ENCODE measurements around the gene FCMR.
"Not testable (repeated sequence)": the region's sequence is repeated elsewhere in the genome, so short reads cannot be mapped to it uniquely, and the experiment has no call there.

The FCMR gene

GRCh38 chr1:206867239-206867638, 54.5 kb downstream of the FCMR start:
- no peak for ATAC-seq

- no peak for ATAC-seq
Measured at GRCh38 chr1:206866062-206866461, 55.7 kb downstream of the FCMR start.

- peak; percentile 48 to 80 for ATAC-seq
Measured at GRCh38 chr1:206864939-206865671, 56.6 kb downstream of the FCMR start, which contains the start of gene IL20. TSS of gene IL20 (plus strand) at chr1:206865623. CDS start at chr1:206865853, 230 bp downstream.

DNA sequence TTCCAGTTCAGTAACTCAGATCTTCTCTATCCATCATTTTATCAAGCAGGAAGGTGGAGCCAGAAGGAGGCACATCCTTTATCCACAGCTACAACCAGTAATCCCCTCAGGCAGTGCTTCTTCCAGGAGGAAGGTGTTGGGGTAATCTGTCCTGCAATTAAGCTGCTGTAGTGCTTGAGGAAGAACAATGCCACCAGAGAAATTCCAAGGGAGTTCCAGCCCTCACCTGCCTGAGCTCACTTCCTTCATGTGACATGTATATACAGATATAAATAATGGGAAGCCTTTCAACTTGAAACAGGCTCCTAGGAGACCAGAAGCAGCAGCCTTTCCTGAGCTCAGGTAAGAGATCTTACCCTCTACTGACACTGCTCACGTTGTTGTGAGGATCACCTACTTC, 58.5 kb downstream of the FCMR start:
- ATAC-seq: no peak

GRCh38 chr1:206860165-206860564, 61.6 kb downstream of the FCMR start:
- no peak for ATAC-seq

DNA sequence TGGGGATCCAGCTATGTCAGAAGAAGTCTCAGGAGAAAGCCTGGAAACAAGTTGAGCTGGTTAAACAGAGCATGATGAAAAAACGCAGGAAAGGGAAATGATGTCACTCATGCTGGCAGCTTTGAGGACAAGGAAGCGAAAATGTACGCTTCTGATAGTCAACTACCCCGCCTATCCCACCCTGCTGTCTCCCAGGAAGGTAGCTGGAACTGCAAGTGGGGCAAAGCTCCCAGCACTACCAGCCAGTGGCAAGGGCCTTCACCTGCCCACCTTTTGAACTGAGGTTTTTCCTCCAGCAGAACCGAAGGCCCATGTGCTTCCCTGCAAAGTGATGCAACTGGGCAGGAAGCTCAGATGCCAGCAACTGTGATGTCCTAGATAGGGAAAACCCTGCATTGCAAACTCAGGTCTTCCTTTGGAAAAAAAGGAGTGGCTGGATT, 62.6 kb downstream of the FCMR start:
- ATAC-seq: no peak

DNA sequence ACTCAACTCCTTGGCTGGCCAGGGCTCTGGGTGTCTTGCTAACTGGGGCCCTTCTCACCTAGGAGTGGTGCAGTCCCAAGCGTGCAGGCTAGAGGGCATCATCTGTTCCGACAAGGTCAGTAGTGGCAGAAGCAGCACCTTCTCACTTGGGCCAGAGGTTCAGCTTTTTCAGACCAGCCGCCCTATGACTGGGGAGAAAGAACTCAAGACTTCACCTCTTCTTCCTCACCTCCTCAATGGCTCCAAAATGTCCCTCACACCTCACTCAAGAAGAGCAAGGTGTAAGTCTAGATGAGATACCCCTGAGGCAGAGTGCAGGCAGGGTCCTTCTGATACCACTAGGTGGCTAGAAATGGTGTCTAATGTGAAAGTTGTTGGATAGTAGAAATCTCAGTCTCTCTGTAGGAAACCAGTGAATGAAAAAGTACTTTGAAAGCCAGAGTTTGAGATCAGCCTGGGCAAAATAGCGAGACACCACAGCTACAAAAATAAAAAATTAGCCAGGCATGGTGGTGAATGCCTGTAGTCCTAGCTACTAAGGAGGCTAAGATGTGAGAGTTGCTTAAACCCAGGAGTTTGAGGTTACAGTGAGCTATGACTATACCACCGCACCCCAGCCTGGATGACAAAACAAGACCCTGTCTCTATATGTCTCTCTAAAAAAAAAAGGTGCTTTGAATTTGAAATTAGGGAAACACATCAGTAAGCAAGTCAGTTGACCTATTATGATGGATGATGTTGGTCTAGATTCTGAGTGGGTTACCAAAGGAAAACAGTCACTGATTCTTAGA, 64.9 kb downstream of the FCMR start:
- peak; percentile 51 to 75 for ATAC-seq

DNA sequence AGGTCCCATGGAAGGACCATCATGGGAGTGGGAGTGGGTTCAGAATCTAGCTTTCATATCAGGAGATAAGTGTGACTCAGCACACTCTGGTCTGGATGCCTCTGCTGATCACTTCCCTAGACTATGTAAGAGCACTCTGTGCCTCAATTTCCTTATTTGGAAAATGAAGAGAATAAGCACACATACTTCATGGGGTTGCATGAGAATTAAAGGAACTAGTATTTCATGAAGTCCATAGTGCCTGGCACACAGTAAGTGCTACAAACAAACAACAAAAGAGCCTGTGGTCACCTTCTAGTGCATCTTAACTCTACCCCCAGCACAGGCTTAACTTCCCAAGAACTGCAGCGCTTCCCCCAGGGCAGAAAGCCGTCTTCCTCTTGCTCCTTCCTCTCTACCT, 65.9 kb downstream of the FCMR start:
- ATAC-seq: no peak

DNA sequence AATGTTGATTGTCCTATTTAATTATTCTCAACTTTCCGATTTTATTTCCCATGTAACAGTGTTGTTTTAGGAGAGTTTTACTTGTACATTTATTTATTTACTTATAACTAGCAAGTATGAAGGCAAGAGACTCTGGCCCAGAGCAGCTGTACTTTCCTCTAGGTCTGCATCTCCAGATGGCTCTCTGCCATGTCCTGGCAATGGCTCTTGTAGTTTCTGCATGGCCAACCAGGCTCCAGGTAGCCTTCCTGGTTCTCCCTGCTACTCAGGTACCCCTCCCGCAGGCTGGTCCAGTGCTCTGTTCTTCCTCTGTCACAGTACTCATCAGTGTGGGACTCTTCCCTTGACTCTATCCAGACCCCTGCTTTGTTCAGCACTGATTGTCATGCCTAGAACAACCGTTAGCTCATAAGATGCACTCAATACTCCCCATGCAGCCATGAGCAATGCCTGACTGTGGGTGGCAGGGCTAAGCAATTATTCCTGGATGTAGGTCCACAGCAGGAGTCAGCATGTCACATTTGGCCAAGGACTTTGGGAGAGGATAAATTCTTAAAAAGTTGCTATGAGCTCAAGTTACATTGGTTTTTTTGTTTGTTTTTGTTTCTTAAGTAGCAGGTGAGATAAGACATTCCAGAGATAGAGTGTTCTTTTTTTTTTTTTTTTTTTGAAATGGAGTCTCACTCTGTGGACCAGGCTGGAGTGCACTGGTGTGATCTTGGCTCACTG, 67.2 kb downstream of the FCMR start:
- ATAC-seq: no peak

DNA sequence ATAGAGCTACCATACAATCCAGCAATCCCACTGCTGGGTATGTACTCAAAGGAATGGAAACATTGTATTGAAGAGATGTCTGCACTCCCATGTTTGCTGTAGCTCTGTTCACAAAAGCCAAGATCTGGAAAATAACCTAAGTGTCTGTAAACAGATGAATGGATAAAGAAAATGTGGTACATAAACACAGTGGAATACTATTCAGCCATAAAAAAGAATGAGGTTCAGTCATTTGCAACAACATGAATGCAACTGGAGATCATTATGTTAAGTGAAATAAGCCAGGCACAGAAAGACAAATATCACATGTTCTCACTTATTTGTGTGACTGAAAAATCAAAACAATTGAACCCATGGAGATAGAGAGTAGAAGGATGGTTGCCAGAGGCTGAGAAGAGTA, 68.0 kb downstream of the FCMR start:
- ATAC-seq: not testable (repeated sequence)
